ENCODE measurements around the gene C15orf62. TPM values are rescaled to one million over a fixed set of nuclear protein-coding genes. Genes with fewer than 3 reads are reported as not detected.

Gene C15orf62
- total RNA-seq, 4 donors from 2014 or later = 0.13 to 0.79 (median 0.22) TPM; not detected in 1

- H3K27me3 ChIP-seq = no peaks in the 10 kb centered on the region
- H3K9me3 ChIP-seq = no peaks in the 10 kb centered on the region
- H3K4me1 ChIP-seq = peaks cover 25 to 41% of the 10 kb centered on the region in 2 donors
- peak overlapping the region; percentile 21 to 72 (median 56) for H3K27ac ChIP-seq
- intact Hi-C loops (cut with DNase I) = no loop called here
- WGBS, 2 donors = 43 to 71% methylated on average over 1 to 6 of the region's 6 CpGs
- H3K36me3 ChIP-seq = no peaks in the 10 kb centered on the region
- no peak overlapping the region for H3K4me3 ChIP-seq (replicated peaks in 1 of 3)
- TF ChIP-seq POLR2A (IDR thresholded peaks at IDR 0.05) (no peak), CTCF (IDR thresholded peaks at IDR 0.05) (no peak)
- no peak for DNase-seq
Measured at GRCh38 chr15:40787991-40788390, 18.2 kb downstream of the C15orf62 start.

GRCh38 chr15:40789119-40789518 lies 19.3 kb downstream of the C15orf62 start:
- Histone ChIP-seq H3K9me3 (no peaks in the 10 kb centered on the region), H3K36me3 (no peaks in the 10 kb centered on the region), H3K4me1 (peaks cover 25 to 41% of the 10 kb centered on the region in 2 donors), H3K27ac (no peak overlapping the region), H3K4me3 (replicated peaks in 1 of 3) (no peak overlapping the region), H3K27me3 (no peaks in the 10 kb centered on the region)
- no peak for DNase-seq
- intact Hi-C loops (cut with DNase I) = no loop called here
- no peak for TF ChIP-seq POLR2A (IDR thresholded peaks at IDR 0.05)
- TF ChIP-seq CTCF (IDR thresholded peaks at IDR 0.05) = no peak
- 60 to 65% methylated on average over 5 of the region's 5 CpGs for whole genome bisulfite sequencing, 2 donors

DNA sequence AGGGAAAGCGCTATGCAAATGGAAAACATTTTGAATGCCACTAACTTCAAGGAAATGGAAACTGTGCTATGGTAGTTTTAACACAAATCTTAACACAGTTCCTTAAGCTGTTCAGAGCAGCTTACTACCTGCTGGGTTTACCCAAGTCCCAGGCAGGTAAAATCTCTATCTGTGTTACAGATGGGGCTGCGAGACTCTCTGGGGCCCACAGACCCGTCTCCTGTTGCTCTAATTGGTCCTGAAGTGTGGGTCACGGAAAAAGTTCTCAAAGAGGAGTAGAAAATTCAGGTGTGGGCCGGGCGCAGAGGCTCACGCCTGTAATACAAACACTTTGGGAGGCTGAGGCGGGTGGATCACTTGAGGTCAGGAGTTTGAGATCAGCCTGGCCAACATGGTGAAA lies 20.2 kb downstream of the C15orf62 start:
- H3K4me1 ChIP-seq = peaks cover 25 to 41% of the 10 kb centered on the region in 2 donors
- H3K27ac ChIP-seq = no peak overlapping the region
- no peak overlapping the region for H3K4me3 ChIP-seq (replicated peaks in 1 of 3)

GRCh38 chr15:40790718-40791117 lies 20.9 kb downstream of the C15orf62 start:
- TF ChIP-seq CTCF (IDR thresholded peaks at IDR 0.05) (no peak), POLR2A (IDR thresholded peaks at IDR 0.05) (no peak)
- intact Hi-C loops (cut with DNase I) = no loop called here
- H3K4me3 ChIP-seq (replicated peaks in 1 of 3) = no peak overlapping the region
- 80 to 91% methylated on average over 3 of the region's 3 CpGs for WGBS, 2 donors
- peaks cover 19 to 37% of the 10 kb centered on the region in 2 donors for H3K4me1 ChIP-seq
- no peak overlapping the region for H3K27ac ChIP-seq
- no peaks in the 10 kb centered on the region for H3K27me3 ChIP-seq
- no peaks in the 10 kb centered on the region for H3K36me3 ChIP-seq
- no peaks in the 10 kb centered on the region for H3K9me3 ChIP-seq
- DNase-seq = no peak

More for the DNA sequence above, 20.2 kb downstream of the C15orf62 start:
- DNase-seq = peak in 1 of 2 donors; percentile 23
- Histone ChIP-seq H3K36me3 (no peaks in the 10 kb centered on the region), H3K9me3 (no peaks in the 10 kb centered on the region), H3K27me3 (no peaks in the 10 kb centered on the region)
- WGBS, 2 donors = 94 to 96% methylated on average over 8 of the region's 8 CpGs
- intact Hi-C loops (cut with DNase I) = no loop called here
- no peak for TF ChIP-seq POLR2A (IDR thresholded peaks at IDR 0.05)
- TF ChIP-seq CTCF (IDR thresholded peaks at IDR 0.05) = no peak

- H3K36me3 ChIP-seq = no peaks in the 10 kb centered on the region
- peaks cover 5 to 23% of the 10 kb centered on the region in 2 donors for H3K4me1 ChIP-seq
- H3K4me3 ChIP-seq (replicated peaks in 1 of 3) = no peak overlapping the region
- no peaks in the 10 kb centered on the region for H3K27me3 ChIP-seq
- WGBS, 2 donors = 96 to 100% methylated on average over 3 of the region's 3 CpGs
- no peaks in the 10 kb centered on the region for H3K9me3 ChIP-seq
- intact Hi-C loops (cut with DNase I) = no loop called here
- H3K27ac ChIP-seq = no peak overlapping the region
- TF ChIP-seq CTCF (IDR thresholded peaks at IDR 0.05) = no peak
- TF ChIP-seq POLR2A (IDR thresholded peaks at IDR 0.05) = no peak
- DNase-seq = no peak
Measured at GRCh38 chr15:40792394-40792793, 22.6 kb downstream of the C15orf62 start.

Data from thyroid gland (tissue), 4 donors.